HepG2 (cell line): ENCODE measurements around the gene SLC66A3. TPM values are rescaled to one million over a fixed set of nuclear protein-coding genes. Genes with fewer than 3 reads are reported as not detected.

ENCODE experiments used
- ATAC-seq: fragments of 200-7000 bp; cut with Tn5 transposase; 3 replicates; pipeline ENCODE4 v1.9.1; 2020; ENCODE audit warnings: mild to moderate bottlenecking, moderate library complexity
- BruUV-seq: library from RNA; stranded (reverse); fragments of 400-500 nt; replicated peaks from 2 replicates; lab custom pipeline; 2021; lab: Mats Ljungman, UMichigan
- CTCF ChIA-PET: fragments of 300-600 bp; formaldehyde crosslinking; extraction: SDS; loops from one replicate; lab custom pipeline; 2021; ENCODE audit warnings: low total read pairs, inconsistent platforms, low intra/inter-chr PET ratio; lab: Yijun Ruan, JAX
- POLR2A ChIA-PET: fragments of 350-600 bp; sonication (Branson Sonifier 250); formaldehyde crosslinking; loops from one replicate; lab custom pipeline; 2020; ENCODE audit warnings: antibody characterized with exemption, inconsistent platforms; lab: Yijun Ruan, JAX
- DNase-seq: peaks from one replicate; pipeline ENCODE4 v3.0.0-alpha.2; 2015; ENCODE audit warnings: low spot score
- FAIRE-seq: peaks from 3 replicates; lab custom pipeline; 2011; peaks lifted over from hg19 to GRCh38; lab: Jason Lieb, UNC
- H2AFZ ChIP-seq: one replicate; pipeline ENCODE4 v1.6.1; 2011; ENCODE audit warnings: low read length, inconsistent platforms
- H3K27ac ChIP-seq: fragments of 300-600 bp; 3 replicates; pipeline ENCODE4 v1.8.0; 2011; ENCODE audit warnings: mixed run types, mild to moderate bottlenecking, mixed read lengths, low read length, inconsistent platforms; ENCODE audit not compliant: insufficient read depth; ENCODE audit errors: extremely low read length
- H3K27me3 ChIP-seq, 2 experiments: fragments of 200-600 bp in 1 of 2; 2 replicates in 1 of 2; 3 replicates in 1 of 2; pipeline versions ENCODE4 v1.6.0 to v1.8.0; 2011; ENCODE audit warnings: low read length in 2 of 2, mild to moderate bottlenecking in 2 of 2, moderate library complexity in 2 of 2, inconsistent platforms in 1 of 2; ENCODE audit not compliant: insufficient read depth in 2 of 2, control insufficient read depth in 1 of 2
- H3K36me3 ChIP-seq, 2 experiments: fragments of 200-600 bp in 1 of 2; replicated peaks in 1 of 2; 2 replicates in 1 of 2; 3 replicates in 1 of 2; pipeline versions ENCODE4 v1.5.1 to v1.8.0; 2011; ENCODE audit warnings: low read length in 2 of 2, inconsistent platforms in 1 of 2; ENCODE audit not compliant: insufficient read depth in 2 of 2, control insufficient read depth in 1 of 2
- H3K4me1 ChIP-seq: 2 replicates; pipeline ENCODE4 v1.5.1; 2012; ENCODE audit warnings: low read length, inconsistent platforms; ENCODE audit not compliant: insufficient read depth
- H3K4me2 ChIP-seq: 2 replicates; pipeline ENCODE4 v1.6.0; 2011; ENCODE audit warnings: low read depth, low read length, inconsistent platforms
- H3K4me3 ChIP-seq, 3 experiments: fragments of 200-600 bp in 1 of 3; sonication (generic), shearing (Covaris generic) in 1 of 3; replicated peaks in 1 of 3; 2 replicates each; pipeline ENCODE4 v1.5.1; 2011 to 2016; ENCODE audit warnings: low read length in 3 of 3, inconsistent platforms in 2 of 3, low read depth in 2 of 3, mild to moderate bottlenecking in 2 of 3, control low read depth in 1 of 3, mixed read lengths in 1 of 3; ENCODE audit not compliant: insufficient read depth in 1 of 3
- H3K79me2 ChIP-seq: one replicate; pipeline ENCODE4 v1.6.1; 2011; ENCODE audit warnings: low read length, inconsistent platforms; ENCODE audit not compliant: insufficient read depth
- H3K9ac ChIP-seq: 2 replicates; pipeline ENCODE4 v1.6.0; 2011; ENCODE audit warnings: mild to moderate bottlenecking, low read depth, low read length, inconsistent platforms; ENCODE audit not compliant: insufficient read depth
- H3K9me3 ChIP-seq: 2 replicates; pipeline ENCODE4 v1.5.1; 2012; ENCODE audit warnings: mild to moderate bottlenecking, low read length
- H4K20me1 ChIP-seq: 2 replicates; pipeline ENCODE4 v1.6.0; 2011; ENCODE audit warnings: inconsistent platforms, mild to moderate bottlenecking, low read length, moderate library complexity; ENCODE audit not compliant: insufficient read depth
- BCL6 ChIP-seq: IDR thresholded peaks from 2 replicates; pipeline ENCODE4 v1.6.1; 2016; ENCODE audit warnings: missing genetic modification reagents, missing compliant biosample characterization
- BORCS8-MEF2B ChIP-seq: sonication (generic); formaldehyde crosslinking; IDR thresholded peaks from 2 replicates; pipeline ENCODE4 v1.8.0; 2022; ENCODE audit warnings: mild to moderate bottlenecking, missing genetic modification reagents
- GZF1 ChIP-seq: sonication (generic); formaldehyde crosslinking; IDR thresholded peaks from 2 replicates; pipeline ENCODE4 v1.5.1; 2020; ENCODE audit warnings: mild to moderate bottlenecking, missing genetic modification reagents
- KLF12 ChIP-seq: sonication (generic); formaldehyde crosslinking; IDR thresholded peaks from 2 replicates; pipeline ENCODE4 v1.4.0; 2020; ENCODE audit warnings: missing genetic modification reagents, borderline replicate concordance
- SMARCE1 ChIP-seq: fragments of 450-650 bp; IDR thresholded peaks from 2 replicates; pipeline ENCODE4 v1.6.1; 2017; ENCODE audit warnings: borderline replicate concordance
- SP2 ChIP-seq: sonication (generic); formaldehyde crosslinking; IDR thresholded peaks from 2 replicates; pipeline ENCODE4 v1.5.1; 2020; ENCODE audit warnings: mild to moderate bottlenecking, missing genetic modification reagents
- SSRP1 ChIP-seq: IDR thresholded peaks from 2 replicates; pipeline ENCODE4 v1.6.1; 2016; ENCODE audit warnings: control low read depth
- TBX3 ChIP-seq: fragments of 450-650 bp; IDR thresholded peaks from 2 replicates; pipeline ENCODE4 v1.6.1; 2017; ENCODE audit warnings: antibody characterized with exemption, mild to moderate bottlenecking, inconsistent platforms, borderline replicate concordance
- ZKSCAN5 ChIP-seq: sonication (generic); formaldehyde crosslinking; IDR thresholded peaks from 2 replicates; pipeline ENCODE4 v1.5.1; 2020; ENCODE audit warnings: mild to moderate bottlenecking, missing genetic modification reagents
- ZNF207 ChIP-seq: fragments of 450-650 bp; IDR thresholded peaks from 2 replicates; pipeline ENCODE4 v1.6.1; 2016; ENCODE audit warnings: antibody characterized with exemption, borderline replicate concordance
- WGBS: methylation state at CpG from one replicate; pipeline ENCODE4 v1.1.6; 2017; ENCODE audit warnings: low lambda C conversion rate; 5-methylcytosine and 5-hydroxymethylcytosine counted together
- in situ Hi-C: cut with HindIII; loops from 2 replicates; pipeline ENCODE4 v1.10.0; 2017; ENCODE audit warnings: low pct_unique_long_range_greater_than_20kb; ENCODE audit not compliant: extremely low pct_ligation_motif_present
- intact Hi-C: fragments of 100-400 bp; cut with micrococcal nuclease; formaldehyde crosslinking; loops from one replicate; pipeline ENCODE4 v1.10.0; 2022; ENCODE audit not compliant: unreplicated experiment
- polyA plus RNA-seq, 8 experiments: library from polyadenylated mRNA; depleted of rRNA in 3 of 8; stranded (reverse) in 7 of 8; unstranded in 1 of 8; fragments of >200 nt; fragmentation: Illumina TruSeq in 4 of 8; extraction: Trizol in 4 of 8; gene quantifications; 2 replicates each; pipeline versions ENCODE4 v1.2.1 to v1.2.3, GENCODE V29; 2011 to 2016; ENCODE audit warnings: low read depth in 4 of 8, missing spikeins in 1 of 8, mixed read lengths in 1 of 8; ENCODE audit not compliant: insufficient read depth in 1 of 8
- total RNA-seq, 5 experiments: library from RNA; depleted of rRNA; stranded (reverse); fragments of >200 nt; fragmentation: Illumina TruSeq; extraction: Trizol; gene quantifications; 2 replicates each; pipeline ENCODE4 v1.2.3, GENCODE V29; 2016; ENCODE audit warnings: low read depth in 1 of 5
- TF ChIP-seq, protein P1 (sequence below): sonication (generic); formaldehyde crosslinking; IDR thresholded peaks from 2 replicates; pipeline ENCODE4 v1.4.0; 2020; ENCODE audit warnings: missing genetic modification reagents, borderline replicate concordance
- TF ChIP-seq, protein P2 (sequence below): sonication (generic); formaldehyde crosslinking; IDR thresholded peaks from 2 replicates; pipeline ENCODE4 v1.4.0; 2020; ENCODE audit warnings: mild to moderate bottlenecking, missing genetic modification reagents

The SLC66A3 gene
- total and polyA plus RNA-seq, 2 of the 13 experiments (the other 11 are each of a cell fraction or from before 2014, with no cell fraction given), result 2.2 to 3.7 TPM

DNA sequence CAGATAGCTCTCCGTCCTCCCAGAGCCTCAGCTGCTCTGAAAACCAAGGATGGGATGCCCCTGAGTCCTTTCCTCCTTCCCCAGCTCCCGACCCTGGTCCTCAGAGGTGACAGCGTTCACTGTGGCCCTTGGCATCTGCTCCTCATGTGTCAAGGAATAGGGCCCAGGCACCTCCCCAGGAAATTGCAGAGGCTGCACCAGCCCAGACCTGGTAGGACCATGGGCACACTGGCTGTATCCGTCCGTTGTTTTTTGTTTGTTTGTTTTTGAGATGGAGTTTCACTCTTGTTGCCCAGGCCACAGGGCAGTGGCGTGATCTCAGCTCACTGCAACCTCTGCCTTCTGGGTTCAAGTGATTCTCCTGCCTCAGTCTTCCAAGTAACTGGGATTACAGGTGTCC, 37.5 kb upstream of the SLC66A3 start:
- in situ Hi-C loops, result no loop called here
- WGBS, result 23% methylated on average over 4 of the region's 6 CpGs
- no peak overlapping the region for H3K4me3 ChIP-seq

GRCh38 chr2:11118761-11119160, 36.5 kb upstream of the SLC66A3 start:
- ChIA-PET POLR2A (no interaction called here), CTCF (no interaction called here)
- Histone ChIP-seq H3K9me3 (no peaks in the 10 kb centered on the region), H4K20me1 (no peaks in the 10 kb centered on the region), H2AFZ (no peak overlapping the region), H3K4me1 (no peaks in the 10 kb centered on the region), H3K79me2 (no peaks in the 10 kb centered on the region), H3K4me3 (no peak overlapping the region), H3K36me3 (no peaks in the 10 kb centered on the region), H3K27me3 (peaks cover 17 to 67% of the 10 kb centered on the region in 2 experiments), H3K9ac (no peak overlapping the region), H3K27ac (no peak overlapping the region), H3K4me2 (no peak overlapping the region)
- DNase-seq, result no peak
- no peak for ATAC-seq
- intact Hi-C loops (no loop called here), in situ Hi-C loops (no loop called here)
- 42% methylated on average over 3 of the region's 3 CpGs for WGBS
- no TSS peak for BruUV-seq
- FAIRE-seq, result no peak
- TF ChIP-seq SSRP1 (CRISPR knock-in tag) (no peak), BORCS8-MEF2B (CRISPR knock-in tag) (no peak), SP2 (no peak), ZNF207 (no peak), TBX3 (no peak), GZF1 (CRISPR knock-in tag) (no peak), SMARCE1 (no peak), KLF12 (CRISPR knock-in tag) (no peak), ZKSCAN5 (CRISPR knock-in tag) (no peak)
- TF ChIP-seq, protein P1, sequence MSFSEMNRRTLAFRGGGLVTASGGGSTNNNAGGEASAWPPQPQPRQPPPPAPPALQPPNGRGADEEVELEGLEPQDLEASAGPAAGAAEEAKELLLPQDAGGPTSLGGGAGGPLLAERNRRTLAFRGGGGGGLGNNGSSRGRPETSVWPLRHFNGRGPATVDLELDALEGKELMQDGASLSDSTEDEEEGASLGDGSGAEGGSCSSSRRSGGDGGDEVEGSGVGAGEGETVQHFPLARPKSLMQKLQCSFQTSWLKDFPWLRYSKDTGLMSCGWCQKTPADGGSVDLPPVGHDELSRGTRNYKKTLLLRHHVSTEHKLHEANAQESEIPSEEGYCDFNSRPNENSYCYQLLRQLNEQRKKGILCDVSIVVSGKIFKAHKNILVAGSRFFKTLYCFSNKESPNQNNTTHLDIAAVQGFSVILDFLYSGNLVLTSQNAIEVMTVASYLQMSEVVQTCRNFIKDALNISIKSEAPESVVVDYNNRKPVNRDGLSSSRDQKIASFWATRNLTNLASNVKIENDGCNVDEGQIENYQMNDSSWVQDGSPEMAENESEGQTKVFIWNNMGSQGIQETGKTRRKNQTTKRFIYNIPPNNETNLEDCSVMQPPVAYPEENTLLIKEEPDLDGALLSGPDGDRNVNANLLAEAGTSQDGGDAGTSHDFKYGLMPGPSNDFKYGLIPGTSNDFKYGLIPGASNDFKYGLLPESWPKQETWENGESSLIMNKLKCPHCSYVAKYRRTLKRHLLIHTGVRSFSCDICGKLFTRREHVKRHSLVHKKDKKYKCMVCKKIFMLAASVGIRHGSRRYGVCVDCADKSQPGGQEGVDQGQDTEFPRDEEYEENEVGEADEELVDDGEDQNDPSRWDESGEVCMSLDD (CRISPR knock-in tag), result no peak
- TF ChIP-seq, protein P2, sequence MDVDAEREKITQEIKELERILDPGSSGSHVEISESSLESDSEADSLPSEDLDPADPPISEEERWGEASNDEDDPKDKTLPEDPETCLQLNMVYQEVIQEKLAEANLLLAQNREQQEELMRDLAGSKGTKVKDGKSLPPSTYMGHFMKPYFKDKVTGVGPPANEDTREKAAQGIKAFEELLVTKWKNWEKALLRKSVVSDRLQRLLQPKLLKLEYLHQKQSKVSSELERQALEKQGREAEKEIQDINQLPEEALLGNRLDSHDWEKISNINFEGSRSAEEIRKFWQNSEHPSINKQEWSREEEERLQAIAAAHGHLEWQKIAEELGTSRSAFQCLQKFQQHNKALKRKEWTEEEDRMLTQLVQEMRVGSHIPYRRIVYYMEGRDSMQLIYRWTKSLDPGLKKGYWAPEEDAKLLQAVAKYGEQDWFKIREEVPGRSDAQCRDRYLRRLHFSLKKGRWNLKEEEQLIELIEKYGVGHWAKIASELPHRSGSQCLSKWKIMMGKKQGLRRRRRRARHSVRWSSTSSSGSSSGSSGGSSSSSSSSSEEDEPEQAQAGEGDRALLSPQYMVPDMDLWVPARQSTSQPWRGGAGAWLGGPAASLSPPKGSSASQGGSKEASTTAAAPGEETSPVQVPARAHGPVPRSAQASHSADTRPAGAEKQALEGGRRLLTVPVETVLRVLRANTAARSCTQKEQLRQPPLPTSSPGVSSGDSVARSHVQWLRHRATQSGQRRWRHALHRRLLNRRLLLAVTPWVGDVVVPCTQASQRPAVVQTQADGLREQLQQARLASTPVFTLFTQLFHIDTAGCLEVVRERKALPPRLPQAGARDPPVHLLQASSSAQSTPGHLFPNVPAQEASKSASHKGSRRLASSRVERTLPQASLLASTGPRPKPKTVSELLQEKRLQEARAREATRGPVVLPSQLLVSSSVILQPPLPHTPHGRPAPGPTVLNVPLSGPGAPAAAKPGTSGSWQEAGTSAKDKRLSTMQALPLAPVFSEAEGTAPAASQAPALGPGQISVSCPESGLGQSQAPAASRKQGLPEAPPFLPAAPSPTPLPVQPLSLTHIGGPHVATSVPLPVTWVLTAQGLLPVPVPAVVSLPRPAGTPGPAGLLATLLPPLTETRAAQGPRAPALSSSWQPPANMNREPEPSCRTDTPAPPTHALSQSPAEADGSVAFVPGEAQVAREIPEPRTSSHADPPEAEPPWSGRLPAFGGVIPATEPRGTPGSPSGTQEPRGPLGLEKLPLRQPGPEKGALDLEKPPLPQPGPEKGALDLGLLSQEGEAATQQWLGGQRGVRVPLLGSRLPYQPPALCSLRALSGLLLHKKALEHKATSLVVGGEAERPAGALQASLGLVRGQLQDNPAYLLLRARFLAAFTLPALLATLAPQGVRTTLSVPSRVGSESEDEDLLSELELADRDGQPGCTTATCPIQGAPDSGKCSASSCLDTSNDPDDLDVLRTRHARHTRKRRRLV (CRISPR knock-in tag), result no peak

More for the DNA sequence above, 37.5 kb upstream of the SLC66A3 start:
- no peak overlapping the region for H3K4me2 ChIP-seq
- no peaks in the 10 kb centered on the region for H3K79me2 ChIP-seq
- H3K4me1 ChIP-seq, result no peaks in the 10 kb centered on the region
- no peak for TF ChIP-seq BCL6
- ChIA-PET CTCF (no interaction called here), POLR2A (no interaction called here)
- no peak overlapping the region for H2AFZ ChIP-seq
- DNase-seq (no peak), FAIRE-seq (no peak), ATAC-seq (no peak)
- H3K36me3 ChIP-seq, result no peaks in the 10 kb centered on the region
- peaks cover 13 to 62% of the 10 kb centered on the region in 2 experiments; a peak in 4 of 5 replicates for H3K27me3 ChIP-seq
- intact Hi-C loops, result no loop called here
- no peak overlapping the region for H3K27ac ChIP-seq
- no TSS peak for BruUV-seq
- no peaks in the 10 kb centered on the region for H4K20me1 ChIP-seq
- no peak overlapping the region for H3K9ac ChIP-seq
- no peaks in the 10 kb centered on the region for H3K9me3 ChIP-seq
